GM18507 (cell line): Measurements from ENCODE around the gene RAB4B.
"Not testable (repeated sequence)": the region's sequence is repeated elsewhere in the genome, so short reads cannot be mapped to it uniquely, and the experiment has no call there.

ENCODE experiments used
- DNase-seq: peaks from one replicate; pipeline ENCODE4 v3.0.0; 2011; ENCODE audit warnings: low read depth; ENCODE audit not compliant: insufficient read length; ENCODE audit errors: extremely low spot score
- FAIRE-seq: peaks from 2 replicates; lab custom pipeline; 2011; peaks lifted over from hg19 to GRCh38; lab: Jason Lieb, UNC

RAB4B gene

GRCh38 chr19:40777937-40778705, at the start of gene RAB4B:
RAB4B (plus strand) TSS chr19:40778247; CDS start chr19:40778376, 129 bp downstream.
- FAIRE-seq, result no peak
- DNase-seq, result peak; percentile 89

- DNase-seq, FAIRE-seq: not testable (repeated sequence)
Observed at GRCh38 chr19:40730065-40730464, 48.0 kb upstream of the RAB4B start.

GRCh38 chr19:40732304-40732703, 45.7 kb upstream of the RAB4B start:
- not testable (repeated sequence) for DNase-seq, FAIRE-seq

GRCh38 chr19:40733149-40733548, 44.9 kb upstream of the RAB4B start:
- no peak for DNase-seq
- FAIRE-seq, result no peak

- DNase-seq (no peak), FAIRE-seq (no peak)
Observed at GRCh38 chr19:40735013-40735771, 42.9 kb upstream of the RAB4B start.

- FAIRE-seq (no peak), DNase-seq (no peak)
Observed at GRCh38 chr19:40736661-40737060, 41.4 kb upstream of the RAB4B start.

GRCh38 chr19:40737102-40737644, 40.9 kb upstream of the RAB4B start:
- DNase-seq (no peak), FAIRE-seq (no peak)

GRCh38 chr19:40739030-40739839, 38.8 kb upstream of the RAB4B start:
- DNase-seq, result no peak
- FAIRE-seq, result no peak

GRCh38 chr19:40739871-40740703, 38.0 kb upstream of the RAB4B start:
- FAIRE-seq (no peak), DNase-seq (no peak)

GRCh38 chr19:40740747-40741146, 37.3 kb upstream of the RAB4B start:
- DNase-seq, result no peak
- FAIRE-seq, result no peak

GRCh38 chr19:40741527-40742390, 36.3 kb upstream of the RAB4B start:
- FAIRE-seq, result no peak

GRCh38 chr19:40742477-40742876, 35.6 kb upstream of the RAB4B start:
- DNase-seq (no peak), FAIRE-seq (no peak)

More at GRCh38 chr19:40741527-40742390, 36.3 kb upstream of the RAB4B start:
- DNase-seq, result no peak

- FAIRE-seq (no peak), DNase-seq (no peak)
Observed at GRCh38 chr19:40742886-40743285, 35.2 kb upstream of the RAB4B start.

- FAIRE-seq (no peak), DNase-seq (no peak)
Observed at GRCh38 chr19:40743926-40744325, 34.1 kb upstream of the RAB4B start.

GRCh38 chr19:40744554-40745401, 33.3 kb upstream of the RAB4B start:
- FAIRE-seq (no peak), DNase-seq (no peak)

- DNase-seq (no peak), FAIRE-seq (no peak)
Observed at GRCh38 chr19:40745402-40745780, 32.7 kb upstream of the RAB4B start.

- DNase-seq (no peak), FAIRE-seq (no peak)
Observed at GRCh38 chr19:40747536-40747935, 30.5 kb upstream of the RAB4B start.
